SIG-M5 treated with dmso at 0.1 percent for 504 hours (cell line): Measurements from ENCODE around the gene SLC6A12.
"Not testable (repeated sequence)": the region's sequence is repeated elsewhere in the genome, so short reads cannot be mapped to it uniquely, and the experiment has no call there.

ENCODE experiments used
- DNase-seq: peaks from one replicate; lab custom pipeline; 2025; ENCODE audit not compliant: unreplicated experiment; lab: John Stamatoyannopoulos, UW

The SLC6A12 gene

DNA sequence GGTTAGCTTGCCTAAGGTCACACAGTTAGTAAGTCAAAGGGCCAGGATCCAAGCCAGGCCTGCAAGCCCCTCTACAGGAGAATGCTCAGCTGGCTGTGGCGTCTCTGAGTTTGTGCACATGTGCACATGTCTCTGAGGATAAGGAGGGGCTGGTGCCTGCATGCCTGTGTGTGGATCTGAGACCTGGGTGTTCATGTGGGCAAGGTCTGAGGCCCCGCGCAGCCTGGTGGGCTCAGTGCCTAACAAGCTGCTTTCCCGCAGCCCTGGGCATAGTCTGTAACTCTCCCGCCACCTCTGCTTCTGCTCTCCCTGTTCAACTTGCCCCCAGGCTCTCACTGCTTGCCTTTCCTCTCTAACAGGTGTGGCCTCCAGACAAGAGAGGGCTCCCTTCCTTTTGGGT is 4.3 kb upstream of the SLC6A12 start:
- DNase-seq, result no peak

DNA sequence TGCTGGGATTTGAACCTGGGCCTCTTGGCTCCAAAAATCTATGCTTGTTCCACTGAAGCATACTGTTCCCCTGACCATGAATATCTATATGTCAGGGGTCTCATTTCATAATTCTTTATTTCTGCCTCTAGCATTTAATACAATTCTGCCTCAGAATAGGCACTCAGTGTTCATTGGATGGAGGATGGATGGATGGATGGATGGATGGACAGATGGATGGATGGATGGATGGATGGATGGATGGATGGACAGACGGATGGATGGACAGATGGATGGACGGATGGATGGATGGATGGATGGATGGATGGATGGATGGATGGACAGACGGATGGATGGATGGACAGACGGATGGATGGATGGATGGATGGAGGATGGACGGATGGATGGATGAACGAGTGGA is 3.1 kb upstream of the SLC6A12 start:
- DNase-seq, result not testable (repeated sequence)

DNA sequence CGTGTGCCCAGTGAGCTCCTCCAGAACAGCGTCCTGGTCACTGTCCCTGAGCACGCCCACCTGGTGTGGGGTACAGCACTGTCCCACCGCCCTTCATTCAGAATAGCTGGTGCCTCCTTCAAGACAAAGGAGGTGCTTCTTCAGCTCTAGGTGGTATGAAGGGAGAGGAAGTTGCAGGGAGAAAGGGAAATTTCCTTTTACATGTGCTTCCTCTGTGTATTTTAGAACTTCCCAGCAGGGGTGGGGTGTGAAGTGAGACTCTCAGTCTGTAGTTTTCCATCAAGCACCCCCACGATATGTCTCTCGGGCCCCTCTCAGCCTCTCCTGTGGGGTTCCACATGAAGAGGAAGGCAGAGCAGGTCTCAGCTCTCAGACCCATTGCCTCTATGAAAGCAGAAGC is 1.2 kb upstream of the SLC6A12 start:
- no peak for DNase-seq

DNA sequence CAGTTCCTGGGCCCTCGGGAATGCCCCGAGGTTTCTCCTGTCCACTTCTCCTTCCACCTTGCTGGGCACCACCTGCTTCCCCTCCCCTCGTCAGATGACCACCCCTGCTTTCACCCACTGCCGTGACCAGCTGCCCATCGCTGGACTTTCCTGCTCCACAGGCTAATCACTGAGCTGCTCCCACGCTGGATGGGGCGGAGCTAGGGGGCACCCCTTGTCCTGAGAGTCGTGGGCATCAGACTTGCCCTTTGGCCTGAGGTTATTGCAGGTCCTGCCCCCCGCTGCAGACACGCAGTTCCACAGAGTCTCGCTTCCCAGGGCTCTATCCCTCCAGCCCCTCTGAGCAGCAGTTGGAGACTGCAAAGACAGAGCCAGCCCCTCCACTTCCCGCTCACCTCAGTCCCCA is 427 bp downstream of the SLC6A12 start:
- no peak for DNase-seq

DNA sequence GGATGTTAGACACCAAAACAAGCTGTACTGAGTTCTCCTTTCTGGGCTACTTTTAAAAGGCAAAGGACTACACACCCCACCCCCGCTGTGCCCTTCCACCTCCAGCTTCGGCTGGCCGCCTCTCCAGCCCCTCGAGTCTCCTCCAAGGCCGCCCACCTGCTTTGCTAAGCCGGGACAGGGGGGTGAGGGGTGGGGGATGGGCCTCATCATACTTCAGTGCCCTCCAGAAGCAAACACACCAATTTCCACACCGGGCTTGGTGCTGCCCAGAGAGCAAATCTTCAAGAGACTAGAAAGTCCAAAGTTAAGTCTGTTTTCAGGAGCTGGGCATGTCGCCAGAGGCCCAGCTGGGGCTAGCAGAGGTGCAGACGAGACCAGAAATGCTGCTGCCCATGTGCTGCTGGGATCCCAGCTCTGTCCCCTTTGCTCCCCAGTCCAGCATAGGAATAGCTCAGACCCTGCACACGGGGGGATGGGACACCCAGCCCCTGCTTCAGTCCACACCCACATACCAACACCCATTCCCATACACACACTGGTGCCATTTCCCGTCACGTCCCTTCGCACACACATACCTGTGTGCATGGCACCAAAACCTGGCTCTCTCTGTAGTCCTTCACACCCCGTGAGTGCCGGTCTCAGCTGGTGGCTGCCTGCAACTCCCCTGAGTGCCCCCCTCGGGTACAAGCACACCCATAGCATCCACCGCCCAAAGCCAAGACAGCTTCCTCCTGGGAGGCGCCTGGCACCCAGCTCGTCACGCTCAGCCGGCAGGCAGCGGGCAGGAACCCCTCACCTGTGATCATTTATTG is 1.0 kb downstream of the SLC6A12 start:
- DNase-seq, result no peak

DNA sequence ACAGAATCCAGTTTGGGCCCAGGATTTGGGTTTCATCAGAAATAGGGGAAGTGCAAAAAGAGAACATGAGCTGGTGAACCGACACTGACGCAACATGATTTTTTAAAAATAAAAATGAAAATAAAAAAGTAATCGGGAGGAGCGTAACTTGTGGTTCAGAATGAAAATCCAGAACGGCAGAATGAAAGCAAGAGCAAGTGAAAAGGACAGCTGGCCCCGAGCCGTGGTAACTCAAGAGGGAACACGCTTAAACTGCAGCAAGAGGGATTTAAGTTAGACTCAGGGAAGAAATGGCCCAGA is 1.6 kb downstream of the SLC6A12 start:
- DNase-seq, result peak; percentile 55

DNA sequence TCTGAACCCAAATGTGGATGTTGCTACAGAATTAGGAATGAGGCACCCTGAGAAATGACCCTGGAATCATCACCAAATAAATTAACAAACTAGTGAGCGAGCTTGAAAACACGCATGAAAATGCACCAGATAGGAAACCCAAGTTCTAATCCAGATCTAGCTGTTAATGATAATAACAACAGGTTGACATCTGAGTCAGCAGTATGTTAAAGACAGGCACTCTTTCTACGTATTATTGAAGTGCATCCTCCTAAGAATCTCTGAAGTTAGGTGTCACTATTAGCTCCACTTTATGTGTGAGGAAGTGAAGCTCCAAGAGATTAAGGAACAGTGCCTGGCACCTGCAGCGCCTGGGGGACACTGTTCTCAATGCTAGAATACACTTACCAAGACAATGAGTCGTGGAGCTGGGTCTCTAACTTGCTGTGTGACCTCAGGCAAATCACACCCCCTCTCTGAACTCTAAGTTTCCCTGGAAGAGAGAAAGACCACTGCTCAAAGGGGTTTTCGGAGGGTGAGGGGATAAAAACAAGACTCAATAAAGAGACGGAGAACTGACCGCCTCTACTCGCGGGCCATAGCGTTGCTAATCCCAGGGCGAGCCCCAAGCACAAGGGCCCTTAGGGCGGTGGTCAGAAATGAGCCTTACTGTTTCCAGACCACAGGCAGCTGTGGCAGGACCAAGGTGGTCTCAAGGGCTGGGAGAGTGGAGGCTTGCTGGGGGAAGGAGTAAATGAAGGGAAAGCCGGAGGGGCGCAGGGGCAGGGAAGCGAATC is 2.1 kb downstream of the SLC6A12 start:
- DNase-seq, result no peak

DNA sequence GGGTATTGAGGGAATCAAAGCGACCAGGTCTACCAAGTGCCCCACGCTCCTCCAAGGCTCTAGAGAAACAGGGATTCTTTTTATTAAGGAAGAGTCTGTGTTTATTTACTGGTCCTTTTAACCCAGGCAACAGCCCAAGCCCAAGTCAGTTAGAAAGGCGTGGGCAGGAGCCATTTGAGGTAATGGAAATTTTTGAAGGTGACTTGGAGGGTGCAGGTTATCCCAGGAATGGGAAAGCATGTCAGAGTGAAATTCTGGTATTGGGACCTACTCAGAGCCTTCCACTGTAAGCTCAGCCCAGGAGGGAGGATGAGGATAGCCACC is 2.9 kb downstream of the SLC6A12 start:
- no peak for DNase-seq

DNA sequence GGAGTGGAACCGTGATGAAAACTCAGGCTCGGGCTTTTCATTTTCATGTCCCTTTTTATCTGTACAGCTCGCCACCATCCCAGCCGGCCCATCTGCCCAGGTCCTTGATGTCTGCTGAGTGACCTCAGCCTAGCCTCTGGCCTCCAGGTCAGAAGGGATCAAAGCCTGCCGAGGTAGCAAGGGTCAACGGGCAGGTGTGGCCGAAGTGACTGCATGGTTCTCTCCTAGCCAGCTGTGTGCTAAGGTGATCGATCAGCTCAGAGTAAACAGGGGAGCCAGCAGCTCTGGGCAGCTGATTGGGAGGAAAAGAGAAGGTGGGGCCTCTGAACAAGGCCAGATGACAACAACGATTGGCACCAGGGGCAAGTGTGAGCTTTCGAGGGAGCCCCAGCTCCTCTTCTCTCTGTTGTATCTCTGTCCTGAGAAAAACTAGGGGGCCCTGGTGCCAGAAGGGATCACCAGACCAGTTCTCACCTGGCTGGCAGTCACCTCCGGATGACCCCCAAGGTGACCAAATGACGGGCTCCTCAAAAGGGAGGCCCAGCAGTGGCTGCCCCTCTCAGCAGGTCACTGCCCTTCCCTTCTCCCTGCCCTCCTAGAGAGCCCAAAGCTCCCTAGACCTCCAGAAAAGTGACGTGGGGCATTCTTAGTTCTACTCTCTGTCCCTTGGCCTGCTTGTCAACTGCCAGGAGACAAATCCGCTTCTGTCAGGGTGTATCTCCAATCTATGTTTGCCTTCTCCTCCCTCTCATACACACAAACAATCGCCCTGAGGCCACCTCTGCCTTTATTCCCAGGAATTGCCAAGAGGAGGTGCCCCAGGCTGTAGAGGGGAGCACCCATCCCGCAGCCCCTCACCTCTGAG is 3.4 kb downstream of the SLC6A12 start:
- no peak for DNase-seq

DNA sequence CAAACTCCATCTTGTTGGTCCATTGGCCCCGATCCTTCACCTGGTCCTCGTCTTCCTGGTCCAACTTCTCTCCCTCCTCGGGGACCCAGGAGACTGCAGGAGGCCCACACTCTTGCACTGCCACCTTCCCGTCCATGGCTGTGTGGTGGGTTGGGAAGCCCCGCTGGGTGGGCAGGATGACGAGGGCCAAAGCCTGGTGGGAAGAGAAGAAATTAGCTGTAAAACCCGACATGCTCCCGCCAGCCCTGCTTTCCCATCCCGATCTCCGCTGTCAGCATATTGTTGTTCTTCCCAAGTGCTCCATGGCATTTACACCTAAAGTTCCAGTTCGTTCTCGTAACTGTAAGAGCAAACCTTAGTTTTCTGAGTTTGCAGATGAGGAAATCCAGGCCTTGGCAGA is 4.1 kb downstream of the SLC6A12 start:
- DNase-seq, result no peak

DNA sequence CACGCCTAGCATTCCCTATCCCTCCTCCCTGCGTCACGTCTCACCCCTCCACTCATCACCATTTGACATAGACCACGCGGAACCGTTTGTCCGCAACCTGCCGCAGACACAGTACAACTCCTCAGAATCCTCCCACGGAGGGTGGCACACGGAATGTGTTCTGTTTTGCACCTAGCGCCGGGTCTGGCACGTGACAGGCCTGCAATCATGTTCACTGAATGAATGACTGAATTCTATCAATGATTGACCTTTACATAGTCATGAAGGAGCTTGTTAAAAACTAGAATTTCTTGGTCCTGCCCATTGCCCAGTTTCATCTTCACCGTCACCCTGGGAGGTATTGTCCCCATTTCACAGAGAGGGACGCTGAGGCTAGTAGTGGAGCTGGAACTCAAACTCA is 4.7 kb downstream of the SLC6A12 start:
- DNase-seq, result no peak

DNA sequence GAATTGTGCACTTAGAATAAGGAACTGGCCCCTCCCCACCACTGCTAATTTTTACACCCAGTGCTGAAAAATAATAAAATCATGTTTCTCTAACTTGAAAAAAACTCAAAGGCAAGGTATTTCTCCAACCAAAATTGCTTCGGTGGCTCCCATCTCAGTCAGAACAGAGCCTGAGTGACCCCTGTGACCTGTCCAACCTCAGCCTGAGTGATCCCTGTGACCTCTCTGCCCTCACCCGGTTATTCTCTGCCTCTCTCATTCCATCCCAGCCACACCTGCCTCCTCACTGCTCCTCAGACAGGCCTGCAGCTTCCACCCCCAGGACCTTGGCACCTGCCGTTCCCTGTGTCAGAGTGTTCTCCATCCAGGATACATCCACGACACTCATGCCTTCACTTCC is 5.1 kb downstream of the SLC6A12 start:
- DNase-seq, result no peak

DNA sequence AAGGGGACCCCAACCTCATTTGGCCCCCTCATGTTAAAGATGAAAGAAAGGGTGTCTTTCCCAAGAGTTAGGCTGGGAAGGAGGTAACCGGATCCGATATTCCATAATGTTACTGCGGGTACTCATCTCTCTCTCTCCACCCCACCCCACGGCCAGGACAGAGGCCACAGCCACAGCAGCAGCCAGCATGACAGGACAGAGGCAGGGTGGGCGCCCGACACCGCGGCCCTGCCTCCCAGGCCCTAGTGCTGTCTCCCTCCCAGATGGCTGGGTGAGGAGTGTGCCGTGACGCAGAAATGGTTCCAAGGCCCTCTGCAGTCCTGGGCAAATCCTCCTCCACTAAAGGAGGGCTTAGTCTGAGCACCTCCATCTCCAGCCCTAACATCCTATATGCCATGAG is 6.2 kb downstream of the SLC6A12 start:
- DNase-seq, result no peak

DNA sequence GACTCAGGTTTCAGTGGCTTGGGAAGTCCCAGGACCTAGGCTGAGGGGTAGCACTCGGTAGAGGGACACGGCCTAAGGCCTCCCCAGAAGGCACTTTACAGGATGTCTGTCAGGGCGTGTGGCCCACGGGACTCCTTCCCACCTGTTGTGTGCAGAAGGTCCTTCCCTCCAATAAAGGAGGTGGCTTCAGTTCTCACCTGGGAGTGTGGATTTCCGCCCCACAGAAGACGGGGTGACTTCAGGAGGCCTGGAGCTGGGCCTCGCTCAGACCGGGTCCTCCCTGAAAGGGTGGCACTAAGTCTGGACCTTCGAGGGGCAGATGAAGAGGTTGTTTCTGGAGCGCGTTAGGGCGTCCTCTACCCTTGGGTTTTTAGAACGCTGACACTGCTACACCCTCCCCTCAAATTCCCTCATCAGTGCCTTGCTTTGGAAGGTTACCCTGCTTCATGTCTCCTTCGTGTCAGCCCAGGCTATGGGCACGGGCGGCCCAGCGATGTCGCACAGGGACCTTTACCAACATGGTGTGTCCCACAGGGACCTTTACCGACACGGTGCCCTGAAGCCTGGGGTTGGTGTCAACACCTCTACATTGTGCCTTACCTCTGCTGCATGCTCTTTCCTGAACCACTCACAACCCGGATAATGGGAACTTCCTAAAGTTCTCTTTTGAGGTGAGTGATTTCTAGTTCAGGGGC is 7.1 kb downstream of the SLC6A12 start:
- DNase-seq, result no peak

DNA sequence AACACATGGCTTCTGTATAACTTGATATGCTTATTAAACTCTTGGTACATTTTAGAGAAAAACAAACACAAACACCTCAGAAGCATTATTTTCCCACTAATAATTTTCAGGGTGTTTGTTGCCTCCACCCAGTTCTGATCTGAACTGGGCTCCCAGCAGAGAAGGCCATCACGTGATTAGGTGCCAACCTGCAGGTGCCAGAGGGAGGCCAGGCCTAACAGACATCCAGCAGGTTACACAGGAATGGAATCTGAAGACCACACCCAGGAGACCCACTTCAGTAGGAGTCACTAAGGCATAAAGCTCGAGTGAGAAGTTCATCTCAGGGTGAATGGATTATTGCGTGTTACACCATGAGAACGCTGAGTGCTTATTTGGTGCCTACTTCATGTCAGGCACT is 8.9 kb downstream of the SLC6A12 start:
- DNase-seq, result no peak

DNA sequence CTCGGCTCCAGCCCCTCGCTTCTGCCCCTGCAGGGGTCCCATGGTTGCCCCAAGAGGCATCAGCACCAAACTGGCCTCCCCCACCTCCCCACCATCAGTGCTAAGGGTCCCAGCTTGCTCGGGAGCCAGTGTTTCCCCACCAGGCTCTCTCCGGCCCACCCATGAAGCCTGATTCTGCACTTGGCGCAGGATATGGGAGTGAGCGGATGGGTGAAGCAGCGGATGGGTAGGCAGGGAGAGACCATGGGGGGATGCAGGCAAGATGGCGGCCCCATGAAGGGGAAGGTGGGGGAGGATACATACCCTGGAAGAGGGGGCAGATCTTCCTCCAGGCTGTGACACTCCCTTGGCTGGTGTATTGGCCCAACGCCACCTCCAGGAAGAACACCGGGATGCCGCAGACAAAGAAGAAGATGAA is 9.7 kb downstream of the SLC6A12 start:
- no peak for DNase-seq

DNA sequence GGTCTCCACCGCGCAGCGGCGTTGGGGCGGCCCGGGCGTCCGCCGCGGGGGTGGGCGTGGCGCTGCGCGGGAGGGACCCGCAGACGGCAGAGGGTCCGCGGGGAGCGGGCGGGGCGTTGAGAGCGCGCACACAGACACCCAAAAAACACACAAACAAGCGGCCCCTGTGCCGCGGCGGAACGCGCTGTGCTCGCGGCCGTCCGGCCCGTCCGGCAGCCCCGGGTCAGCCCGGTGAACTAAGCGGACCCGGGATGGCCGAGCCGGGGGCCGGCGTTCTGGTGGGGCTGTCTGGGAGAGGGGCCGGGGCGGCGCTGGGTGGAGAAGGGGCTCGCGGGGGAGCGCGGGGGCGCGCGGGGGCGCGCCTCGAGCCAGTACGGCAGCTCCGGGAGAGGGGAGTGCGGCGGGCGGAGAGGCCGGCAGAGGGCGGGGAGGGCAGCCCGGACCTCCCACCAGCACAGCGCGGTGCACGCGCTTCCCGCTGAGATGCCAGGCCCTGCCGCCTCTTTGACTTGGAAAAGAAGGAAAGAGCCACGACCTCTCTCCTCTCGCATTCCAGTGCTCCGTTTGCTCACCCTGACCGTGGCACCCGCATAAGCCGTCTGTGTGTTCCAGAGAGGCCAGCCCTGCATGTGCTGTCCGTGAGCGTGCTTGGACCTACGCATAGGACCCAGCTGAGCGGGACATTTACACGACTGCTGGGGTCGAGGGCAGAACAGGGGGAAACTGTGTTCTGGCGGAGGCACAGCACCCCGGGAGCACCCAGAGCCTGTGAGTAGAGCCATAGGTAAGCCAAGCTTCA is 10.3 kb downstream of the SLC6A12 start:
- DNase-seq, result no peak

DNA sequence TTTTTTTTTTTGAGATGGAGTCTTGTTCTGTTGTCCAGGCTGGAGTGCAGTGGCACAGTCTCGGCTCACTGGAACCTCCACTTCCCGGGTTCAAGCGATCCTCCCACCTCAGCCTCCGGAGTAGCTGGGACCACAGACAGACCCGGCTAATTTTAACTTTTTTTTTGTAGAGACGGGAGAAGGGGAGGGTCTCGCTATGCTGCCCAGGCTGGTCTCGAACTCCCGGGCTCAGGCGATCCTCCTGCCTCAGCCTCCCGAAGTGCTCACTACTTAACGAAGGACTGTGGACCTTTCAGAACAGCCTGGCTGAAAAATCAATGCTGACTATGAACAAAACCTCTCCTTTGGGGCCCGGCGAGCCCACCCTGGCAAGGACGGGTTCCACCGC is 10.9 kb downstream of the SLC6A12 start:
- DNase-seq, result no peak

DNA sequence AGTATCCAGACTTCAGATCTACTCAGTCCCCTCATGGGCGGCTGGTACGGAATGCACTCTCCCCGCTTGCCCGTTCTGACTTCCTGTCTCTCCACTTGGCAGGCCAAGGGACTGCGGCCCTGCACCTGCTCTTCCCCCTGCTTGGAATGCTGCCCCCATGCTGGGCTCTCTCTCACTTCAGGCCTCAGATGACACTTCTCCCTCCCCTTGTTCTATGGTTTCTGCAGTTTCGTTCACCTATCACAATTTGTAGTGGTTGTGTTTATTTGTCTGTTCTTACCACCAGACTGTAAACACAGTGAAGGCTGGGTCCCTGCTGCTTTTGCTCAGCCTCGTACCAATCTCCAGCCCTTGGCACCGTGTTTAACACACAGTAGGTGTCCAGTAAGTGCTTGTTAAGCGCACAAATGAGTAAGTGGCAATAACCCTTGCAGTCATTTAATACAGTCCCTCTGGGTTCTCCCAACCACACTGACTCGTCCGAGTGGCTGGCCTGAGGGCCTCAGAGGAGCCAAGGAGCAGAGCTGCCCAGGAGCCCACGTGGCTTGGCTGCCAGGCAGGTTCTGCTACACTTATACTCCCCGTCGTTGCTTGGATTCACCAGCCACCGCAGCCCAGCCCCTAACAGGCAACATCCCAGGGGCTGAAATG is 11.8 kb downstream of the SLC6A12 start:
- DNase-seq, result no peak

DNA sequence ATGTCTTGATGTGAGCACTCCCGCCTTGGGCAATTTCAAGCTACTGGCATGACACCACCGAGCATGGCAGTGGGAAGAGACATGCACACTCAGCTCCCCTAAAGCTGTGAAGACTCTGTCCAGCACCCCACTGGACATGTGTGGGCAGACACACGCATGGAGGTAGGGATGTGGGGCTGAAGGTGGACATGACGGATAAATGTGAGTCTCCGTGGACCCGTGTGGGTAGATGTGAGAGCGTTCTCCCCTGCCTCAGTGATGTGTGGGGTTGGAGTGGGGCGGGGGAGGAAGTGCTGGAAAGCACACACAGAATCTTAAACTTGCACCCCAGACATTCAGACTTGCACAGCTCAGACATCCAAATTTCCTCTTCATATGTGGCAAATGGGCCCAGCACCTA is 12.6 kb downstream of the SLC6A12 start:
- no peak for DNase-seq
